Measurements from ENCODE around the gene TCF4. TPM values are rescaled to one million over a fixed set of nuclear protein-coding genes. Genes with fewer than 3 reads are reported as not detected.

TCF4 gene
- total and polyA plus RNA-seq, 2 donors (not counting 1 experiment from before 2014, with no cell fraction given), result 68.5 to 353 TPM

DNA sequence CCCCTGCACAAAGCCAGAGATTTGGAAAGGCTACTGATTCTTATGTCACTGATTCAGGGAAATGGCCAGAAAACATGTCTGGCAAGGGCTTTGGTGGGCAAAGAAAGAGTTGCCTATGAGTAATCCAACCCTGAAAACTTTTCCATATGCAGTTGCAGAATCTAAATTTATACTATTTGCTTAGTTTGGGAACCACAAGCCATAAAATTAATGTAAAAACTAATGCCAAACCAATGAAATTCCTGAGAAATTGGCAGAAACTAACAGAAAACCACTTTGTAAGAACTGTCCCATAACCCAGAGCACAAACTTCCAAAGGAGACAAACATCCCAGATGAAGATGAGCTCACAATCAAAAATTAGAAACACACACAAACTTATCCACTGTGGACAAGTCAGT is 48.8 kb downstream of the TCF4 start:
- Mint-ChIP-seq H3K4me1 (peaks cover 10% of the 10 kb centered on the region), H3K4me3 (no peak overlapping the region), H3K9me3 (ENCODE audit: insufficient read depth) (peaks cover 2% of the 10 kb centered on the region), H3K27me3 (no peaks in the 10 kb centered on the region), H3K27ac (no peak overlapping the region)
- ChIA-PET CTCF (no interaction called here), POLR2A (no interaction called here)
- no peak for ATAC-seq (ENCODE audit: low read depth)
- no peak for DNase-seq
- Histone ChIP-seq H3K36me3 (replicated peaks in 1 of 2; ENCODE audit: control extremely low read depth in 1 of 2, control insufficient read depth in 1 of 2, extremely low read depth in 1 of 2, insufficient read depth in 2 of 2, low read length in 1 of 2) (no peaks in the 10 kb centered on the region), H4K20me1 (ENCODE audit: control insufficient read depth, insufficient read depth, low read length, poor library complexity, severe bottlenecking) (no peaks in the 10 kb centered on the region), H3K27me3 (replicated peaks in 1 of 4; ENCODE audit: control extremely low read depth in 1 of 4, control insufficient read depth in 3 of 4, insufficient read depth in 4 of 4, low read length in 3 of 4) (no peaks in the 10 kb centered on the region), H3K79me2 (ENCODE audit: control insufficient read depth, insufficient read depth, low read length) (peaks cover 20% of the 10 kb centered on the region), H3K4me2 (replicated peaks; ENCODE audit: low read depth, low read length, poor library complexity, severe bottlenecking) (no peak overlapping the region), H3K9ac (ENCODE audit: low read length) (no peak overlapping the region), H2AFZ (ENCODE audit: insufficient read depth, low read depth, low read length, poor library complexity, severe bottlenecking) (no peak overlapping the region), H3K4me3 (ENCODE audit: control extremely low read depth in 1 of 5, extremely low read depth in 1 of 5, insufficient read depth in 1 of 5, low read depth in 2 of 5, low read length in 4 of 5) (no peak overlapping the region), H3K9me3 (ENCODE audit: control extremely low read depth in 1 of 3, control insufficient read depth in 2 of 3, insufficient read depth in 1 of 3, low read length in 2 of 3) (no peaks in the 10 kb centered on the region), H3K27ac (ENCODE audit: low read length in 2 of 2) (no peak overlapping the region), H3K4me1 (ENCODE audit: control insufficient read depth in 2 of 2, insufficient read depth in 2 of 2, low read length in 2 of 2) (peaks cover 2 to 8% of the 10 kb centered on the region in 2 donors)
- intact Hi-C loops (cut with micrococcal nuclease), result no loop called here
- TF ChIP-seq EZH2 (IDR thresholded peaks at IDR 0.05; ENCODE audit: borderline replicate concordance, insufficient read depth, low read depth, low read length, poor library complexity, severe bottlenecking), result no peak
- TF ChIP-seq, protein P1, sequence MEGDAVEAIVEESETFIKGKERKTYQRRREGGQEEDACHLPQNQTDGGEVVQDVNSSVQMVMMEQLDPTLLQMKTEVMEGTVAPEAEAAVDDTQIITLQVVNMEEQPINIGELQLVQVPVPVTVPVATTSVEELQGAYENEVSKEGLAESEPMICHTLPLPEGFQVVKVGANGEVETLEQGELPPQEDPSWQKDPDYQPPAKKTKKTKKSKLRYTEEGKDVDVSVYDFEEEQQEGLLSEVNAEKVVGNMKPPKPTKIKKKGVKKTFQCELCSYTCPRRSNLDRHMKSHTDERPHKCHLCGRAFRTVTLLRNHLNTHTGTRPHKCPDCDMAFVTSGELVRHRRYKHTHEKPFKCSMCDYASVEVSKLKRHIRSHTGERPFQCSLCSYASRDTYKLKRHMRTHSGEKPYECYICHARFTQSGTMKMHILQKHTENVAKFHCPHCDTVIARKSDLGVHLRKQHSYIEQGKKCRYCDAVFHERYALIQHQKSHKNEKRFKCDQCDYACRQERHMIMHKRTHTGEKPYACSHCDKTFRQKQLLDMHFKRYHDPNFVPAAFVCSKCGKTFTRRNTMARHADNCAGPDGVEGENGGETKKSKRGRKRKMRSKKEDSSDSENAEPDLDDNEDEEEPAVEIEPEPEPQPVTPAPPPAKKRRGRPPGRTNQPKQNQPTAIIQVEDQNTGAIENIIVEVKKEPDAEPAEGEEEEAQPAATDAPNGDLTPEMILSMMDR (IDR thresholded peaks at IDR 0.05), result no peak

DNA sequence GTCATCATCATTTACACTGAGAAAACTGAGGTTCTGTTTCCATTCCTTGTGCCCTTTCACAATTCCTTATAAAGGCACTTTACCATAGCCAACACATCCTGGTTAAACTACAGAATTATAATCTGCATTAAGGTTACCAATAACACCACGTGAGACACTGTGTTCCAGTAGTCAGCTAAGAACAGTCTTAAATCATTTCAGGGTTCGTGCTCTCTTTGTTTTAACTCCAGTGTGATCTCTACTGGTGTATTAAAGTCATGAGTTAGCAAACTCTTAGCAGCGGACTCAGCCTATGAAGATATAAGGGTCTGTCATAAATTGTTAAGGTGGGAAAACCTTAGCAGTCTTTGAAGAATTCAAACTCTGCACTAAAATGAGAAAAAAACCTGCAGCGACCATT is 53.0 kb downstream of the TCF4 start:
- ChIA-PET POLR2A (no interaction called here), CTCF (no interaction called here)
- no CpG with 5 or more reads among the region's 4 CpGs for WGBS (ENCODE audit: insufficient coverage)
- no peak overlapping the region for H2AFZ ChIP-seq (ENCODE audit: insufficient read depth, low read depth, low read length, poor library complexity, severe bottlenecking)
- H3K79me2 ChIP-seq (ENCODE audit: control insufficient read depth, insufficient read depth, low read length), result peaks cover 49% of the 10 kb centered on the region
- no peak overlapping the region for H3K9ac ChIP-seq (ENCODE audit: low read length)
- Mint-ChIP-seq H3K4me3 (no peak overlapping the region), H3K27me3 (no peaks in the 10 kb centered on the region), H3K27ac (no peak overlapping the region), H3K4me1 (peaks cover 12% of the 10 kb centered on the region), H3K9me3 (ENCODE audit: insufficient read depth) (peaks cover 2% of the 10 kb centered on the region)
- no peaks in the 10 kb centered on the region for H4K20me1 ChIP-seq (ENCODE audit: control insufficient read depth, insufficient read depth, low read length, poor library complexity, severe bottlenecking)
- H3K4me1 ChIP-seq (ENCODE audit: control insufficient read depth in 2 of 2, insufficient read depth in 2 of 2, low read length in 2 of 2), result peaks cover 4 to 10% of the 10 kb centered on the region in 2 donors
- no peak for DNase-seq
- no peak overlapping the region for H3K27ac ChIP-seq (ENCODE audit: low read length in 2 of 2)
- TF ChIP-seq, protein P1 (IDR thresholded peaks at IDR 0.05), result no peak
- no peak for TF ChIP-seq EZH2 (IDR thresholded peaks at IDR 0.05; ENCODE audit: borderline replicate concordance, insufficient read depth, low read depth, low read length, poor library complexity, severe bottlenecking)
- no peak for ATAC-seq (ENCODE audit: low read depth)
- H3K27me3 ChIP-seq (replicated peaks in 1 of 4; ENCODE audit: control extremely low read depth in 1 of 4, control insufficient read depth in 3 of 4, insufficient read depth in 4 of 4, low read length in 3 of 4), result no peaks in the 10 kb centered on the region
- no peaks in the 10 kb centered on the region for H3K9me3 ChIP-seq (ENCODE audit: control extremely low read depth in 1 of 3, control insufficient read depth in 2 of 3, insufficient read depth in 1 of 3, low read length in 2 of 3)
- intact Hi-C loops (cut with micrococcal nuclease), result no loop called here
- H3K36me3 ChIP-seq (replicated peaks in 1 of 2; ENCODE audit: control extremely low read depth in 1 of 2, control insufficient read depth in 1 of 2, extremely low read depth in 1 of 2, insufficient read depth in 2 of 2, low read length in 1 of 2), result no peaks in the 10 kb centered on the region
- no peak overlapping the region for H3K4me2 ChIP-seq (replicated peaks; ENCODE audit: low read depth, low read length, poor library complexity, severe bottlenecking)
- H3K4me3 ChIP-seq (ENCODE audit: control extremely low read depth in 1 of 5, extremely low read depth in 1 of 5, insufficient read depth in 1 of 5, low read depth in 2 of 5, low read length in 4 of 5), result no peak overlapping the region

All from B cell (primary cell).